HUES6 (cell line): ENCODE results near the gene CDC42EP1.

Experiments
- H3K27ac ChIP-seq: 2 replicates; pipeline ENCODE4 v1.7.0; 2013; ENCODE audit warnings: low read depth, mild to moderate bottlenecking, low read length, inconsistent platforms
- H3K27me3 ChIP-seq: 2 replicates; pipeline ENCODE4 v1.6.1; 2013; ENCODE audit warnings: low read length; ENCODE audit not compliant: control insufficient read depth, insufficient read depth
- H3K36me3 ChIP-seq: 2 replicates; pipeline ENCODE4 v1.6.1; 2013; ENCODE audit warnings: low read length; ENCODE audit not compliant: control insufficient read depth, insufficient read depth
- H3K4me1 ChIP-seq: 2 replicates; pipeline ENCODE4 v1.6.1; 2013; ENCODE audit warnings: low read length; ENCODE audit not compliant: control insufficient read depth, insufficient read depth
- H3K4me3 ChIP-seq: 2 replicates; pipeline ENCODE4 v1.5.1; 2013; ENCODE audit warnings: low read depth, low read length
- H3K9ac ChIP-seq: one replicate; pipeline ENCODE4 v1.6.1; 2013; ENCODE audit warnings: mild to moderate bottlenecking, low read length
- H3K9me3 ChIP-seq: 2 replicates; pipeline ENCODE4 v1.6.1; 2013; ENCODE audit warnings: low read depth, low read length; ENCODE audit not compliant: control insufficient read depth, insufficient read depth

Gene CDC42EP1, protein sequence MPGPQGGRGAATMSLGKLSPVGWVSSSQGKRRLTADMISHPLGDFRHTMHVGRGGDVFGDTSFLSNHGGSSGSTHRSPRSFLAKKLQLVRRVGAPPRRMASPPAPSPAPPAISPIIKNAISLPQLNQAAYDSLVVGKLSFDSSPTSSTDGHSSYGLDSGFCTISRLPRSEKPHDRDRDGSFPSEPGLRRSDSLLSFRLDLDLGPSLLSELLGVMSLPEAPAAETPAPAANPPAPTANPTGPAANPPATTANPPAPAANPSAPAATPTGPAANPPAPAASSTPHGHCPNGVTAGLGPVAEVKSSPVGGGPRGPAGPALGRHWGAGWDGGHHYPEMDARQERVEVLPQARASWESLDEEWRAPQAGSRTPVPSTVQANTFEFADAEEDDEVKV

GRCh38 chr22:37559901-37560607 is at the start of gene CDC42EP1:
Gene CDC42EP1 (plus strand): TSS chr22:37560480. CDS start chr22:37566350, 5,870 bp downstream.
- Histone ChIP-seq H3K36me3 (no peaks in the 10 kb centered on the region; the same call in 1 of the 2 replicates), H3K4me1 (peaks cover 56% of the 10 kb centered on the region), H3K27me3 (peaks cover 31% of the 10 kb centered on the region), H3K4me3 (peak within 1 kb of the TSS; percentile 80), H3K9me3 (no peaks in the 10 kb centered on the region), H3K27ac (peak within 1 kb of the TSS; percentile 82; the same call in 1 of the 2 replicates), H3K9ac (peak within 1 kb of the TSS; percentile 91)

GRCh38 chr22:37511395-37512104 is 48.7 kb upstream of the CDC42EP1 start:
- Histone ChIP-seq H3K27me3 (no peaks in the 10 kb centered on the region), H3K9me3 (no peaks in the 10 kb centered on the region), H3K4me1 (peaks cover 19% of the 10 kb centered on the region; the same call in 1 of the 2 replicates), H3K27ac (no peak overlapping the region), H3K36me3 (peaks cover 14% of the 10 kb centered on the region), H3K4me3 (no peak overlapping the region), H3K9ac (no peak overlapping the region)

DNA sequence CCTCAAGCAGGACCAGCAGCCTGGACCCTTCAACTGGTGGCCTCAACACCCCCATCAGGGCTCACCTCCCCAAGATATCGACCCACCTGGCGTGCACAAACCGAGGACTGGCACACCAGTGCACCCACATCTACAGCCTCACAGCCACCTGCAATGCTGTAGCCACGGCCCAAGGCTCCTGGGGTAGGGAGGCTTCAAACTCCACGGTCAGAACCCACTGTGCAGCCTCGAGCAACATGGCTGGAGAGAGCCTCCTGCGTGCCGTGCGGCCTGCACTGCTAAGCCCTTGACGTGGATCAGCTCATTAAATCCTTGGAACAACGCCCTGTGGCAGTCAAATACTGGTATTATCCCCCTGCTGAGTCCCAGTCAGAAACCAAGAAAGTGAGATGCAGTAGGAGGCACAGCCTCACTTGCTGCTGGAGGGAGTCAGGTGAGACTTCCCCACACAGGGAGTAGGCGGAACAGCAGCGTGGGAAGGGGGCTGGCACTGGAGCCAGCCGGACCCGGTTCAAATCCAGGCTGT is 45.7 kb upstream of the CDC42EP1 start:
- peaks cover 15% of the 10 kb centered on the region for H3K27me3 ChIP-seq
- H3K4me3 ChIP-seq: no peak overlapping the region
- no peaks in the 10 kb centered on the region for H3K9me3 ChIP-seq
- H3K27ac ChIP-seq: no peak overlapping the region
- H3K36me3 ChIP-seq: no peaks in the 10 kb centered on the region
- no peak overlapping the region for H3K9ac ChIP-seq
- H3K4me1 ChIP-seq: peaks cover 10% of the 10 kb centered on the region; the same call in 1 of the 2 replicates

DNA sequence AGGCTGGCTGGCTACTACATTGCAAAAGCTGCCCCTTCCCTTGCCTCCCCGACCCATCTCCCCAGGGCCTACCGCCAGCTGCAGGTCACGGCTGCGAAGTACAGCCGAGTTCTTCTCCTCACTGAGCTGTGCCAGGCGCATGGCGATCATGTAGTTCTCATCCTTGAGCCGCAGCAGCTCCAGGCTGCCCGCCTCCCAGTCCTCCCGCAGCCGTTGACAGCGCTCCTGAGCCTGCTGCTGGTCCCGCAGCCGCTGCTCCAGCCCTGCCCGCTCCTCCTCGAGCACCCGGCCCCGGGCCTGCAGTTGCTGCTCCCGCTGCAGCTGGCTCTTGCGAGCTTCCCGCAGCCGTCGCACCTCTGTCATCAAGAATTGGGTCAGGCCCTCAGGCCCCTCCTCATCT is 44.4 kb upstream of the CDC42EP1 start:
- Histone ChIP-seq H3K9ac (no peak overlapping the region), H3K4me1 (peaks cover 14% of the 10 kb centered on the region), H3K36me3 (no peaks in the 10 kb centered on the region), H3K9me3 (no peaks in the 10 kb centered on the region), H3K27me3 (peaks cover 21% of the 10 kb centered on the region), H3K27ac (no peak overlapping the region), H3K4me3 (no peak overlapping the region)

- Histone ChIP-seq H3K27me3 (peaks cover 21% of the 10 kb centered on the region), H3K4me3 (no peak overlapping the region), H3K36me3 (no peaks in the 10 kb centered on the region), H3K9ac (no peak overlapping the region), H3K27ac (no peak overlapping the region), H3K4me1 (peaks cover 14% of the 10 kb centered on the region), H3K9me3 (no peaks in the 10 kb centered on the region)
Observed at GRCh38 chr22:37516456-37516855, 43.8 kb upstream of the CDC42EP1 start.

DNA sequence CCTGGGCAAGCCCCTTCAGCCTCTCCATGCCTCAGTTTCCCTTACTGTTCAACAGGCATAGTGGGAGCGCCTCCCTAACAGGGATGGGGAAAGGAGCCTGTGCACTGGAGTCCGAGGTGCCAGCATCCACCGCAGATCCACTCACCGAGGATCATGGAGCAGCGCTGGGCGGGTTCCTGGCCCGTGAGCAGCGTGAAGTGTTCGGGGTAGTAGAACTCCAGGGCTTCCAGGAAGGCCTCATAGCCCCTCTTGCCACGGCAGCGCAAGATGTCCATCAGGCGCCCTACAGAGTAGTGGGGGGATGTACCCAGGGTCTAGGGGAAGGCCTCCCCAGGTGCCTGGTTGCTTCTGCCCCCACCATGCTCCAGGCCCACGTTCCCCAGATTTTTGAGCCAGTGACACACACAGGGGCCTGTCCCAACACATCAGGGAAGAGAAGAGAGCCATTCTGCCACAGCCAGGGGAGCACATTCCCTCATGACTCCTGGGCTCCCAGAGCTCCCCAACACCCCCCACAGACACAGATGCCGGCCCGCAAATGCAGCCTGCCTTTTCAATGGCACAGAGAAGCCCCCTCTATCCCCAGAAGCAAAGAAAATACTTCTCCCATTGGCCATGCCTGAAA is 42.3 kb upstream of the CDC42EP1 start:
- Histone ChIP-seq H3K27me3 (peaks cover 28% of the 10 kb centered on the region), H3K4me3 (peak overlapping the region; percentile 68), H3K9me3 (no peaks in the 10 kb centered on the region), H3K36me3 (no peaks in the 10 kb centered on the region), H3K4me1 (peaks cover 4% of the 10 kb centered on the region), H3K27ac (no peak overlapping the region), H3K9ac (no peak overlapping the region)

DNA sequence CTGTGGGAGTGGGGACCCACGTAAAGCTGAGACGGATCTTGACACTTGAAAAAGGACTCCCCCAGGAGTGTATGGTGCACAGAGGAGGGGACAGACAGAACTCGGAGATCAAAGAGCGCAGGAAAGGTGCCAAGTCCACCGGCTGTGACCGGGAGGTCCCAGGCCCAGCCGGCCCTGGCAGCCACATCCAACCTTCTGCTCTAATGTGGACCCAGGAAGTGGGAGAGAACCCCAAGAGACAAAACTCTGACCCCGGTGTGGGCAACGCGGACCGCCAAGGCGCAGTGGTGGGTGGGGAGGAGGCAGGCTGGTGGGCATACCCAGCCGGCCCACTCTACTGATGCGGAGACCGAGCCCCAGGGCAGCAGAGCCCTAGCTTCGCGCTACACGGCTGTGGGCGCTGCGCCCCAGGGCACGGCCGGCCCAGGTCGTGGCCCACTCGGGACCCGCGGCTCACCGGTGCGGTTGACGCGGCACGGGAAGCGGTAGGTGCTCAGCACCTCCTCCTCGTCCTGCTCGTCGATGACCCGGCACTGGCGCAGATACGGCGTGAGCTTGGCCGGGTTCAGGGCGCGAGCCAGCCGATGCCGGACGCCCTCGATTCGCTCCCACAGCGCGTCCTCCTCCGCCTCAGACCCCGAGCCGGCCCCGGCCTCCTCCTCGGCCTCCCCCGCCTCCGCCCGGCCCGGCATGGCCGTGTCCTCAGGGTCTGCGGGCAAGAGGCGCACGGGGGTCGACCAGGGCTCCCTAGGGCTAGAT is 41.6 kb upstream of the CDC42EP1 start:
- Histone ChIP-seq H3K36me3 (no peaks in the 10 kb centered on the region), H3K27ac (no peak overlapping the region), H3K9me3 (no peaks in the 10 kb centered on the region), H3K4me3 (peak overlapping the region; percentile 68), H3K9ac (peak overlapping the region; percentile 59), H3K4me1 (peaks cover 4% of the 10 kb centered on the region), H3K27me3 (peaks cover 28% of the 10 kb centered on the region)

DNA sequence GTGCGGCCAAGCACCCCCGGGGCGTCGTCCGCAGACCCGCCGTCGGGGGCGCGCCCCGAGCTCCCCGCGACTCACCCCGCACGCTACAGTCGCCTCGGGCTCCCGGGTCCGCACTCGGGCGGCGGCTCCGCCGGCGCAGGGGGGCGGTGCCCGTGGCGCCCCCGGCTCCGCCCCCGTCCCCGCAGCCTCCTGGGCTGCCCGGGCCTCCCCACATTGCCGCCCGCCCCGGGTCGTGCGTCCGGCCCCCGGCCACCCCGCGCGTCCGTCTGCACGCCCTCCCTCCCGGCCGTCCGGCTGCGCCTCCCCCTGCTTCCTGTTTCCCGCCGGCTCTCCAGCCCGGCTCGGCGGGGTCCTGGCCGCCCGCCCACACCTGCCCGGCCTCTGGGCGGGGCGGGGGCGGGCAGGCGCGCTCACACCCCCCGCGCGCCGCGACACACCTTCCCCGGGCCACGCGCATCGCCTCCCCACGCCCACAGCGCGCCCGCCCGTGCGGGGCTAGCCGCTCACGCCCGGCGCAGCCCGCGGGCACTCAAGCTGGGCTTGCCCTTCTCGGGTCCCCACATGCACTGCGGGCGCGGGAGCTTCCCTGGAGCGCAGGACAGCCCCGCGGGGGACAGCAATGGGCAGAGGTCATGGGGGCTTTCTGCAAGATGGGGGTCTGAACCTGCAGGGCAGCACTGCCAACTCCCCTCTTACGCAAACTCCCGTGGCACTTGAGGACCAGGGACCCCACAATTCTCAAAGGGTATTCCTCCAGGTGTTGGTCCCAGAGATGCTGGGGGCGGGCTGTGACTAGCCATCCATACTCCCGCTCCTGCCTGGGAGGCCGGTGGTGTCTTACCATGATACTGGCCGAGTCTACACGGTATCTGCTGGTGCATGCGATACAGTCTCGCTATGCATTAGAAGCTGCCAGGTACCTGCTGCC is 40.7 kb upstream of the CDC42EP1 start, which contains the start of gene CARD10:
Gene CARD10 (minus strand): TSS at position 148 of the 928 bp plus-strand sequence. CDS start 215 bp downstream, outside the sequence.
- Histone ChIP-seq H3K27ac (no peak within 1 kb of the TSS), H3K9me3 (no peaks in the 10 kb centered on the region), H3K36me3 (no peaks in the 10 kb centered on the region), H3K27me3 (peaks cover 28% of the 10 kb centered on the region), H3K4me3 (peak within 1 kb of the TSS; percentile 68), H3K4me1 (peaks cover 4% of the 10 kb centered on the region), H3K9ac (peak within 1 kb of the TSS; percentile 59)

DNA sequence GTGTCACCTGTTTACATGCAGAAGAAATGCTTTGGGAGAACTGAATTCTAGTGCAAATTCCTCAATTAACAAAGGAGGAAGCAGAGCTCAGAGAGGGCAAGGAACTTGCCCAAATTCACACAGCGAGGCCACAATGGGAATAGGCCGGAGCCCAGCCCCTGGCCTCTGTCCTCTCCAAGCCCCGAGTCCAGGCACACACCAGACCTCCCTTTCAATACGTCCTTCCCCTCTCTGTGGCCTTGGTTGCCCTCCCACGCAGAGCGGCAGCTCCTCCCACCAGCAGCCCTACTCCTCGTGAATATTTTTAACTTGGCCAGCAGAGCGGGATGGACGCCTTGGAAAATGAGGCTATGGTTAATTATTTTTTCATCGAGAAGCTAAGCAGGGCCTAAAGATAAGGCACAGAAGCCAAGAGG is 39.5 kb upstream of the CDC42EP1 start:
- H3K36me3 ChIP-seq: no peaks in the 10 kb centered on the region
- H3K4me1 ChIP-seq: peaks cover 10% of the 10 kb centered on the region
- no peaks in the 10 kb centered on the region for H3K9me3 ChIP-seq
- no peak overlapping the region for H3K9ac ChIP-seq
- H3K27ac ChIP-seq: no peak overlapping the region
- no peak overlapping the region for H3K4me3 ChIP-seq
- H3K27me3 ChIP-seq: peaks cover 28% of the 10 kb centered on the region
